Measurements from ENCODE around the gene NFIB.

Gene NFIB

DNA sequence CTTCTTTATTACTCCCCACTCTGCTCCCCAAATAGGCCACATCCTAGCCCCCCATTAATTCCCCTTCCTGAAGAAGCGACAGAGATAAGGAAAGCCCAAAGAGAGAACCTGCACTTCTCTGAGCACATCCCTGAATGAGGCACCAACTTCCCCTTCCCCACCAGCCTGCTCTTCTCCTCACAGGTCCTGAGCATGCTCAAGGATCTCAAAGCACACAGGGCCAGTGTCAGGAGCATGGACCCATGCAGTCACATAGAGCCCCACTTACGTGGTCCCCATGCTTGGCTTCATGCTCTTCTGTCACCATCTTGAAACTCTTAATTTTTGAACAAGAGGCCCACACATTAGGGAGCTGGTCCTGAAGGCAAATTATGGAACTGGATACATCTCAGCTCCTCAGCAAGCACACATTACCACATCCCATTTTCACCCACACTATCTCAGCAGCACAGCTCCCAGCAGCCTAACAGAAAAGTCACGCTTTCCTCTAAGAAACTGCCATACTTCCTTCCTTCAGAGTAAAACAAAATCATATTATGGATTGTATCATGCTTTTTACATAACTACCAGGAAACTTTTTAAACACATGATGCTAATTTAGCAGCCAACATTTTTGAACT is 99.8 kb downstream of the NFIB start:
- DNase-seq (ENCODE audit: low spot score) = no peak

DNA sequence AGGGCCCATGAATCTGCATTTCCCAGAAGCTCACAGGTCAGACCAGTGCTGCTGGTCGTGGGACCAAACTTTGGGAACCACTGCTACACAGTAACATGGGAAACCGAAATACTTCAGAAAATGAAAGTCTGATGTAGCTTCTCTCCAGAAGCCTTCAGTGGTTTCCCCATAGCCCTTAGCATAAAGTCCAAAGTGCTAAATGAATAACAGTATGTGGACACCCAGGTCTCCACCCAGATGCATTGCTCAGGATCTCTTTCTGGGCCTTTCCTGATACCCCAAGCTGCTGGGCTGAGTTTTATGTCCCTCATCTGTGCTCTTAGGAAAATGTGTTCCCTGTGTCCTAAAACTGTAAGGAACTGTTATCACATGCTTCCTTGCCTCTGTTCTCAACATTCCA is 100.4 kb downstream of the NFIB start:
- no peak for DNase-seq (ENCODE audit: low spot score)

DNA sequence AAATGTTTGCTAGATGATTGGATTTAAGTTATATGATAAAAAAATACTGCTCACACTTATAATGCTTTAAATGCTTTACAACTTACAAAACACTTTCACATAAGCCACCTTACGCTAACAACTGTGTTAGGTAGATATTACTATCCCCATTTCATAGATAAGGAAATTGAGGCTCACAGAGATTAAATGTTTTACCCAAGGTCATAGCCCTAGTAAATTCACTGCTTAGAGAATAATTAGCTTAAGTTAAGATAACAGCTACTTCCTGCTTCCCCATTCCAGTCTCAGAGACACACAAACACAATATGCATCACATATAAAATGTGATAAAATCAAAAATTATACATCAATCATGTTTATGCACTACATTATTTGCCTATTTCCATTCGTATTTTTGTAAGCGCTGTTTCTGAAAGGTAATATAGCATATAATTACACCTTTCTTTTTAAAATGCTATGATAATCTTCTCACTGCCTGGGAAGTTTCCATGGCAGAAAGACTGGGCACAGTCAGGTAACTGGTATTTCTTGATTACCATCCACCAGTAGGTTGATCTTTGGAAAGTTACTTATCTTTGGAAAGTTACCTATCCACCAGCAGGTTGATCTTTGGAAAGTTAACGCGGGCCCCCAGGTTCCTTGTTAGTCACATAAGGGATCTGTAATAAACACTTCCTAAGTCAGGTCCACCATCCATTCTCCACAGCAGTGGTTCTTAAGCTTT is 101.1 kb downstream of the NFIB start:
- no peak for DNase-seq (ENCODE audit: low spot score)

DNA sequence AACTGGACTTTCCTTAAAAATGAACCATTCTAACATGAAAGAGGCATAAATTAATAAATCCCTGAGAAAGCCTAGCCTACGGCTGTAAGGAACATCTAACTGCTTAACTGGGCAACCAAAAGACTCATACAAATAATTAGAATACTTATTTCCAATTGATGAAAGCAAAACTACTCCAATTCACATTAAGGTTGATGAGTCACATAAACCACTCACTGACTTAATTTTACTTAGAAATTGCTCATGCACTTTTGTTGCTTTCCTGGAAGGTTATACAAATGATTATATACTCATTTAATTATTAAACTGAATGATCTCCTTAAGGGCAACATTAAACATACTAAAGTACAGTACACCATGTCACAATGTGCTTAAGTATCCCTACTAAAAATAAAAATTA is 101.9 kb downstream of the NFIB start:
- DNase-seq (ENCODE audit: low spot score) = no peak

DNA sequence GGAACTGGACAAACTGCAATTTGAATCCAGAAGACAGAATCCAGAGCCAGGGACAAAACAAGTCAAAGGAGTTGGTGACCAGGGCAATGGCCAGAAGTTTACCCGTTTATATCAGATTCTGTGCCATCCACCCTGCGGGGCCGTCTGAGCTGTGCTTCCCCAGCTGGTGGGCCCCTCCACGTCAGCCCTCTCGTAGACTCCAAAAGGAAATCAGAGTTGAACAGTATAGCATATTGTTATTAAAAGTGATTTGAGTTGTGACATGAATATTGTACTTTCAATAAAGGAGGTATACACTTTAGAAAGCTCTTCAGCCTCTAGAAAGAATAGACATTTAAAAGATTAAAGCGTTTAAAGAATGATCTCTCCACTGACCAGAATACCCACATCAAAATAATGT is 102.4 kb downstream of the NFIB start:
- DNase-seq (ENCODE audit: low spot score) = no peak

DNA sequence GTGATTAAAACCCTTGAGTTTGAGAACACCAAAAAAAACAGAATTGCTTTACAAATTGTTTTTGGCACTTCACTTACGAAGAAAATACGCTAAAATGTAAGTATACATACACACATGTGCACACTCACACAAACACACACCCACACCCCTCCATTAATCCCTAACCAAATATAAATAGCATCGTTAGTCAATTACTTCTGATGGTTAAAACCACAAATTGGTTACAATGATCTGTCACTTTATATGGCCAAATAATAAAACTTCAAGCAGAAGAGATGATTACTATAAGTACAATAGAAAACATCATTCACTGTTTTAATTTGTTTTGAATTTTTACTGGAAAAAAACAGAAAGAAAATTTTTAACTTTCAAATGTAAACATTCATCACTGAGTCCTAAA is 103.5 kb downstream of the NFIB start:
- no peak for DNase-seq (ENCODE audit: low spot score)

DNA sequence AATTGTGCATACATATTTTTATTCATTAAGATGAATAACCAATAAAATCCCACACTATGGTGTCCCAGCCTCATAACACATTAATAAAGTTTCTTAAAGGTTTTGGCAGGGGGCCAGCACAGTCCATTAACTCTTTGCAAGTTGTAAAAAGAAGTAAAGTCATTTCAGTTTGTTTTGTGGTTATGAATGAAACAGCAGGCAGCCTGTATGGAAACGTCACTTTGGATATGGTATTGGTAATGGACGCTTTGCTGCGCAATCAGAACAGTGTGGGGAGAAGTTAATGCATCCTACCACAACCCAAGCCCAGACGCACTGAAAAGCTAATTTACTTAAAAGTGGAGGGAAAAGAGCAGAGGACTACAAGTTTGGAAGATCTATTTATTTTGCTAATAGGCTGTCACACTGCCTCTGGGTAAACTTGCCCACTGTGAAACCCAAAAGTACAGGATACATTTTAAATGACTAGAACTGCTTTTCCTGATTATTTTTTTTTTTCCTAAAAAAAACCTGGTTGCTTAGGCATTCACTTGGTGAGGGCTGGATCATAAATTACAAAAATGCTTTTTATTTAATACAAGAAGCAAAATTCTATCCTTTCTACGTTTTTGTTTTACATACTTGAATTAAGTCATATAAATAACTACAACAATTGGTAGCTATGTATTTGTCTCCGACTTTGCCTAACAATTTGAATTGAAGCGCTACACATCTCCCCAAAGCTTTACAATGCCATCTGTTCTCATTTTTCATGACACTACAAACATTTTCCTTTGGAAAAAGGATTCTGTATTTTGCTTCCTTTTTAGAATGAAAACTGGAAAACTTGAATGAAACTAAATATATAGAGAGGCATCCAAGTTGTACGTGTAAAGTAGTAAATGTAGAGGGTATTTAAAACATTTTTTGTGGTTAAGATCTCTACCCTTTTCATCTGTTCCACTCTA is 104.3 kb downstream of the NFIB start:
- no peak for DNase-seq (ENCODE audit: low spot score)

DNA sequence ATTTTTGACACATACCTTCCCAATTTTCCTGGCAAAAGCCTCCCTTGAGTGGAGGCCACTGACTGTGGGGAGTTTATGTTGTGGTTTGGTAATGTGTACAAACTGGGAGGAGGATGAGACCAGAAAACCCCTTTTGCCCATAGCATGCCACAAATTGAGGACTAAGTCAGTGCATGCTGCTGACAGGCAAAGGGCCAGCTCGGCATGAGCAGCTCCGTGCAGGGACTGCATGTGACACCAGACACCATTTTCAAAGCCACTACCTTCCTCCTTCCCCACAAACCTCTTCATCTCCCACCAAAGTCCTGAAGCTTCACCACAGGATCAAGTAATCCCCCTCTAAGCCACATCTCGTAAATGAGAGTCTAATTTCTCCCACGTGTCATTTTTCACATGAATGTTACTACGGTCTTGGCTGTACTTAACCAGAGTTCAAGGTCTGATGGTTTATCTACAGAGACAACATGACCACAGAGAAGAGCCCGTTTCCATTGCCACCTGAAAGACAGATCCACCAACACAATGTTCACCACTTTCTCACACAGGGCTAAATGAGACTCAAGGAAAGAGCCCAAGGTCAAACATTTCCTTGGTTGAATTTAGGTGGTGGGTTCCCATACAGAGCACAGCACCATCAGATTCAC is 106.5 kb downstream of the NFIB start:
- DNase-seq (ENCODE audit: low spot score) = no peak

DNA sequence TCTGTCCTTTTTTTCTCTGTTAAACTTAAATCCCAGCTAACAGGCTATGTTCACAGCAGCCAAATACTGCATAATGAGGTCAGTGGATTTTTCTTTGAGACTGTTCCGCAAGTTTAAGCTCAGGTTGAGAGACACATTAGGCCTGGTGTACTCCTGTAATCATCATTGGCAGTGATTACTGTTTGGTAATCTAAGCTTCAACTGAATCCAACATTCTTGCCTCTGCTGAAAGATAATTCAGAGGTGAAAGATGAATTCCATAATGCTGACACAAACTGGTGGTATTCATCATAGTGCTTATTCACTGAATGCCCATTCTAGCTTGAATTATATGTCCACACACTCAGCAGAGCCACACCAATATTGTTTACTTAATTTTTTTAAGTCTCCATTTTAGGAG is 108.5 kb downstream of the NFIB start:
- no peak for DNase-seq (ENCODE audit: low spot score)

DNA sequence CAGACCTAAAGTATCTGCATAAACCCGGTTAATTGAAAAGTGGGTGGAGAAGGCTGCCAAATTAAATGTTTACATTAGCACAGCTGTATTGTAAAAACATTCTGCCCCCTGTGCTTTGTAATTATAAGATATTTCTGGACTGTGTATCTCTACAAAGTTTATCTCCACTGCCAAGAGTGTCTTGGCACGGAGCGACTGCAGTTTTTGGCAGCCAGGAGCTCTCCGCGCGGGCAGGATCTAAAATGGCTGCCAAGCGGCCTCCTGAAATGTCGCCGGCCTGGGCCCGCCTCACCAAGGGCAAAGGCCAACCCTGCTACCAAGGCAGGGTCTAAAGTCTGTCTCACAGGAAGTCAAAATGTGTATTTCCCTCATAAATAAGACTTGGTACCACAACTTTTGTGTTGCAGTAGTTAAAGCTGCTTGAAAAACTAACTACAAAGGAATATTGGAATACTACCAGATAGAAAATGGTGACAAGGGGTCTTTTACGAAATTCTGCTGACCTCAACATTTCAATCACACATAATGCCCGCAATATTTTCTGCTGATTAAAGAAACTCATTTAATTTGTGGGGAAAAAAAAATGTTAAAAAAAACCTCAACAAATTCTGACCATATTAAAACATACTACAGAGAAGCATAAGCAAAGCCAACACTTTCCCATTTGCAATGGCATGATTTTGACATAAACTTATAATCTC is 110.4 kb downstream of the NFIB start:
- no peak for DNase-seq (ENCODE audit: low spot score)

DNA sequence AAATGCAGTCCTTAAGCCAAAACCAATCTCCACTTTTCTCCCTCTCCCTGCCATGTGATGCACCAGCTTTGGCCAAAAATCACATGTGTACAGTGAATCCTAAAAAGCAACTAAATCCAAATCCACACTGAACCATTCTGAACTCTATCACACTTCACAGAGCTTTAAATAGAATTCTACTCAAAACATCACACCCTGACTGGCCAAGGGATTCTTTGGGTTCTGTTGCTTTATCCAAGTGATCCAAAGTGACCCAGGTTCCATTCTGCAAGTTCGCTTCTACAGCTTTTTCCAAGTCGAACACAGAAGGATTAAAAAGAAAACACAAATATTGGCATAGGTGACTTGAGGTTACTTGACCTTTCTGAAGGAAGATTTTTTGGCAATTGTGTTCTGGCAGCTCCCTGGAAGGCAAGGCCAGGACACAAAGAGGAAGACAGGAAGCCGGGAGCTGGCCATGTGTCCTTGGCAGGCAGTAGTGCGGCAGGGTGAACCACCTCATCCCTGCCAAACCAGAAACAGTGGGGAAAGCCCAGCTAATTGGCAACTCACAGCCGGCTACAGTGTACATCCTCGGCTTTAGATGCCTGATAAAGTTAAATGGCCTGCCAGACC is 115.0 kb downstream of the NFIB start:
- DNase-seq (ENCODE audit: low spot score) = no peak

DNA sequence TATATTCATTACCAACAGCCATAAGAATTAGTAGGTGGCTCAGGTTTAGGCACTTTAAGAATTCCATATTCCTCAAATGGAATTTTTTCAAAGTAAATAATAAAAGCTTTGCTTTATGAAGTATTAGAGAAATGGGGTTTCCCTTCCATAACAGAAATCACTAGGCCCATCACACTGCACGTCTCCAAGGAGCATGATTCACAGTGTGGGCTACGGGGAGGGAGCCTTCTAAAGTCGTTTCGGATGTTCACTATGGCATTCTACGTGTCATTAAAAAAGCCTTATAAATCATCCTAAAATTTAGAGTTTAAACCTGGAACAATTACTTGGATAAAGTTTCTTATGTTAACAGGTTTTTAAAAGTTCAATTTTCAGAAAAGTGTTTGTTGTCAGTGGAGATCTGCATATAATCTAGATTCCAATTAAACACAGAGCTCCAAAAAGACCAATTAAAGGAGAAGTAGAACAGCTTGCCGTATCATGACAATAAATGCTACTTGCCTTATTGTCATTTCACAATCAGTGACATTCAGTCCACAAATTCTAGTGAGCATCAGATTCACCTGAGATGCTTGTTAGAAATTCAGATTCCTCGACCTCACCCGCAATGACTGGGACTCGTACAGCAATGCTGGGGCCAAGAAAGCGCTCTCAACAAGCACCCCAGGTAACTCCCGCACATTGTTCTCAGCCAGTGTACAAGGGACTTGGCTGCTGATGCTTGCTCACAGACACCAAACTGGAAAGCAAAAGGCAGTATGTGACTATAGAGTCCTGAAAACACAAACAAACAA is 115.7 kb downstream of the NFIB start:
- no peak for DNase-seq (ENCODE audit: low spot score)

DNA sequence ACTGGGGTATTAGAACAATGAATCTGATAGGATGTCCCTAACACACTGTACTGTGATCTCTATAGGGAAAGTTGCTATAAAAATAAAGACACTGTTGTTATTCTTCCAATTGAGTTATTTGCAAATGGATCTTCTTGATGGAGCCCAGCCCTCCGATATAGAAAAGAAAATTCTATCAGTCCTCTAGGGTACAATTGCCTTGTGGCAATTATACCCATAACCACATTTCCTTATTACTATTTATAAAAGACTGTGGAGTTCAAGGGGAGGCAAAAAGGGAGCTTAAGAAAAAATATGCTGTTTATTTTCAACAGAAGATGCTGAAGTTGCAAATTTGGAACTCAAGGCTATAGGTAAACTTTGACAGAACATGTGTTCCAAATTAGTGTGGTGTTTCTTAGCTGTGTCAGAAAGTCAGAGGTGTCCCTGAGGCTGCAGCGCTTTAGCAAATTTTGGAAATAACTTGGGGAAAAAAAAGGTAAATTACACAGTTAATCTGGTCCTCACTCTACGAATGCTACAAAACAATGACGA is 116.5 kb downstream of the NFIB start:
- DNase-seq (ENCODE audit: low spot score) = no peak

DNA sequence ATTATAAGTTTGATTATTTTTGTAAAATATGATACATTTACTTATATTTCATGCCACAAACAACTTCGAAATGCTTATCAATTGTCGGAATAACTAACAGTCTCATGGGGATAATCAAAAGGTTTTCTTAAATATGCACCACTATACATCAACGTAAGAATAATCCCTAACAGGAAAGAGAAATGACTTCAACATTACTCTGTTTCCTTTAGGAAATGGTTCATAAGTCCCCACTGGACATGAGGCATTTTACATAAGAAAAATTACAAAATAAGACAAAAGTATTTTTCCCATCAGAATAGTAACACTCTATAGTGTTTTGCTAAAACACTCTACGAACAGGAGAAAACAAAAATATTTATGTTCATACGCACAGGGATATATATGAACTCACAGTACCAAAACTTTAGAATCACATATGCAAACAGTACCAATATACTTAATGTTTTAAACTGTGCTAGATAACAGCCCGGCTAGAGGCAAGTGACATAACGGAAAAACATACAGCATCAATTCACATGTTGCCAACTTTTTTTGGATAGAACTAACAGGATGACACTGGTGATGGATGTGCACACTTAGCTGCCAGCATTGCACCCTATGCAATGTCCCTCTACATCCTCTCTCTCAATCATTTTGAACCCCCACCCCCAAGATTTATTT is 120.5 kb downstream of the NFIB start:
- no peak for DNase-seq (ENCODE audit: low spot score)

DNA sequence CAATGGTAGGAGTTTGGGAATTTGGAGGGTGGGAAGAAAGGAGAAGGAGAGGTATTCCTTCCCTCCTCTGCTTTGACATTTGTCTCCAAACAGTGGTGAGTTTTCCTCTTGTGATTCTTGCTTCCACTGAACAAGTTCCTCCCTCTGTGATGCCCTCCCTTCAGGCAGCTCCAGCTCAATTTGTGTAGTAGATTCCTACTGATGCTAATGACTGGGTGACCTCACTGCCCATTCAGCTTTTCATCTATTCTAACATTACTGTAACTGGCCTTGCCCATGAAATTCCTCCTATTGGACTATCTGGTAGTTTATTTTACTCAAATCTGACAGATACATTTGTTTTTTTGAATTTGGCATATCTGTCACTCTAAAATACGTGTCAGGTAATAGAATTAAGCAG is 121.4 kb downstream of the NFIB start:
- DNase-seq (ENCODE audit: low spot score) = no peak

DNA sequence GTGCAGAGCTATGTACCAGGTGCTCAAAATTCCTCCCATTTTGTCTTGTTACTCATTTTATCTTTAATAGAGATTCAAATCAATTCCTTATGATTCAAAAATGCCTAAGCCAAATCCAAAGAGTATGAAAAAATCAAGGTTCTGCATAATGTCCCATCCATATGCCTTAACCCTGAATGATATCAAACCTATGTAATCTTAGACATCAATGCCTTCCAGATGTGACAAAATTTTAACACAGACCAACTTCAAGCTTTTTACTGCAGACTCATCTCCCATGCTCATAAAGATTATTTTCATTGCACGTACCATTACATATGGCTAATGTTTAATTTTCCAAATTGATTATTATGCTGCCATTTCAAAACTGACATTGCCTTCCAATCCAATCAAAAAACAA is 122.4 kb downstream of the NFIB start:
- no peak for DNase-seq (ENCODE audit: low spot score)

DNA sequence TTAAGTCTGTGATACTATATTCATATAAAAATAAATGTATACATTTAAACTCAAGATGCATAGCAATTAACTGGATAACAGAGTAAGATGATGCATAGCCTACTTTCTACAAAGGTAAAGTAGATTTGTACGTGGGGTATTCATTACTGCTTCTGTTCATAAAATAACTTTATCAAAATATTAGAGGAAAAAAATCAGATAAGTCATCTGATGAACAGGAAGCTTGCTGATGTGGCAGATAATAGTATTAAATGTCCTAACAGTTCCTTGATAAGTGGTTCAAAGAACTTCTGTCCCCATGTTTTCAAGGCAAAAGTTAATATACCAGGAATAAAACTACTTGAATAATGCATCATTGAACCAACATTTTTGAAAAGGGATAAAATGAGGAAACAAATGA is 123.7 kb downstream of the NFIB start:
- no peak for DNase-seq (ENCODE audit: low spot score)

DNA sequence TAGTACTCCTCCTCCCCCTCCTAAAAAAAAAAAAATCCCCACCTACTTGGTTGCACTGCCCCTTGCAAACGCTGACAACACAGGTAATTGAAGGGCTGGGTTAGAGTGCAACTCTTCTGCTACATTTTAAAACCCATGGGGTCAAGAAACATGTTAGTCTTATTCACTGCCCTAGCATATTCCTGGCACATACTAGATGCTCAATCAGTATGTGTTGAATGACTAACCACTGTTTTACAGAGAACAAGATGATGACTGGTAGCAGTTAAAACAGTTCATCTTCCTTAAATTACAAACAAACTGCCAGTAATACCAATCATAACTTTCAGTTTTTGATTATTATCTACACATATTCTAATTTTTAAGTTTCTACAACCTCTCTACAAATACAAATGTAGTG is 124.4 kb downstream of the NFIB start:
- DNase-seq (ENCODE audit: low spot score) = no peak

DNA sequence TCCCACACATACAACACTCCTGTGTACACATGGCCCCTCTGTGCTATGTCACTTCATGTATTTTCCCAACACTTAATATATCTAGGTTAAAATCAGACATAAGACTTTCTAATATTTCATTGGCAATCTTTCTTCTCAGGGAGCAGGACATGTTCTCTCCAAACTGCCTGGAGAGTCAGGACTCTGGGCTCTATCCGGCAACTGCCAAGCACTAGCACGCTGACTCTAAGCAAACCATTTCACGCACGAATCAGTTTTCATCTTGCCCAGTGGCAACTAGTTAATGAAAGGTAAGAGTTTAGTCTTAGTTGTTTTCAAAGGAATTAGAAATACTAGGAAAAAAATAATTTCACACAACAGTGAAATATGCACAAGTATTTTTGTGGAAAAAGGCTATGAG is 124.8 kb downstream of the NFIB start:
- DNase-seq (ENCODE audit: low spot score) = no peak

DNA sequence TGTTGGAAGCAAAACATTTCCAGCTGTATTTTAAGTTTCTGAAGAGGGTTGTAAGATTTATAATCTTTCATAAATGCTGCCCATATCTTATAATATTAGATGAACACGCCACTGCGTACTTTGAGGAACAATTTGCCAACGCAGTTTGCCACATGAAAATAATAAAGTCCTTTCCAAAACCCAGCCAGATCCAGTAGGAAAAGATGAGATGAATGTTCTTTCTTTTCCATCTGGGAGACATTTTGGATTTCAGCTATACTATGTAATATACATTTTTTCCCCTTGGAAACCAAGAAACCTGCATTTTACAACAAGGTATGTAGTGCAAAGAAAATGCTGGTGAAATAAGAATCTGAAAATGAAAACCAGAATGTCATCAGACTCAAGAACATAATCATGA is 125.4 kb downstream of the NFIB start:
- DNase-seq (ENCODE audit: low spot score) = no peak

Measured in CD4-positive, alpha-beta T cell treated with Interleukin-2 at 100 ng/mL for 4 hours (primary cell).